Astrocyte (in vitro differentiated cells and primary cell): ENCODE data around the gene GALNT6. TPM values are rescaled to one million over a fixed set of nuclear protein-coding genes. Genes with fewer than 3 reads are reported as not detected.
A peak's percentile ranks its signal among the peaks of the same experiment; 100 is the strongest.

Experiments used
- DNase-seq: peaks from one replicate; pipeline ENCODE4 v3.0.0-alpha.2; 2010; ENCODE audit warnings: low read depth
- FAIRE-seq: peaks from 2 replicates; lab custom pipeline; 2011; peaks lifted over from hg19 to GRCh38; lab: Jason Lieb, UNC
- H2AFZ ChIP-seq: 2 replicates; pipeline ENCODE4 v1.6.0; 2012; ENCODE audit warnings: low read depth, low read length, inconsistent platforms
- H3K27ac ChIP-seq: 2 replicates; pipeline ENCODE4 v1.5.1; 2011; ENCODE audit warnings: low read depth, low read length, inconsistent platforms
- H3K27me3 ChIP-seq: 2 replicates; pipeline ENCODE4 v1.6.0; 2011; ENCODE audit warnings: low read length, inconsistent platforms; ENCODE audit not compliant: insufficient read depth
- H3K36me3 ChIP-seq: 2 replicates; pipeline ENCODE4 v1.5.1; 2011; ENCODE audit warnings: low read length, inconsistent platforms; ENCODE audit not compliant: insufficient read depth
- H3K4me1 ChIP-seq: 2 replicates; pipeline ENCODE4 v1.5.1; 2011; ENCODE audit warnings: low read length, inconsistent platforms; ENCODE audit not compliant: insufficient read depth
- H3K4me2 ChIP-seq: 2 replicates; pipeline ENCODE4 v1.6.0; 2012; ENCODE audit warnings: low read length, inconsistent platforms
- H3K4me3 ChIP-seq: 2 replicates; pipeline ENCODE4 v1.5.1; 2011; ENCODE audit warnings: low read depth, mild to moderate bottlenecking, low read length, inconsistent platforms; ENCODE audit not compliant: insufficient read depth
- H3K79me2 ChIP-seq: 2 replicates; pipeline ENCODE4 v1.6.0; 2012; ENCODE audit warnings: mild to moderate bottlenecking, low read length, inconsistent platforms; ENCODE audit not compliant: insufficient read depth
- H3K9ac ChIP-seq: 2 replicates; pipeline ENCODE4 v1.6.0; 2012; ENCODE audit warnings: mild to moderate bottlenecking, low read length, inconsistent platforms
- H3K9me3 ChIP-seq: 2 replicates; pipeline ENCODE4 v1.5.1; 2012; ENCODE audit warnings: low read depth, mild to moderate bottlenecking, low read length, inconsistent platforms; ENCODE audit not compliant: insufficient read depth
- H4K20me1 ChIP-seq: 2 replicates; pipeline ENCODE4 v1.6.0; 2012; ENCODE audit warnings: low read length, inconsistent platforms; ENCODE audit not compliant: insufficient read depth
- H3K27ac Mint-ChIP-seq: one replicate; pipeline ENCODE4 v1.8.0; 2021; ENCODE audit warnings: mild to moderate bottlenecking, mixed read lengths; ENCODE audit not compliant: unreplicated experiment
- H3K27me3 Mint-ChIP-seq: one replicate; pipeline ENCODE4 v1.8.0; 2021; ENCODE audit warnings: low read depth, mixed read lengths; ENCODE audit not compliant: unreplicated experiment
- H3K36me3 Mint-ChIP-seq: one replicate; pipeline ENCODE4 v1.8.0; 2021; ENCODE audit warnings: low read depth, mixed read lengths; ENCODE audit not compliant: unreplicated experiment
- H3K4me1 Mint-ChIP-seq: one replicate; pipeline ENCODE4 v1.8.0; 2021; ENCODE audit warnings: low read depth, mixed read lengths; ENCODE audit not compliant: unreplicated experiment
- H3K4me3 Mint-ChIP-seq: one replicate; pipeline ENCODE4 v1.8.0; 2021; ENCODE audit warnings: mild to moderate bottlenecking, moderate library complexity, mixed read lengths; ENCODE audit not compliant: unreplicated experiment
- H3K9me3 Mint-ChIP-seq: one replicate; pipeline ENCODE4 v1.8.0; 2021; ENCODE audit warnings: mild to moderate bottlenecking, mixed read lengths; ENCODE audit not compliant: unreplicated experiment
- EZH2 ChIP-seq: IDR thresholded peaks from 2 replicates; pipeline ENCODE4 v1.6.1; 2012; ENCODE audit warnings: mild to moderate bottlenecking, low read length, inconsistent platforms; ENCODE audit not compliant: insufficient read depth
- total RNA-seq: library from RNA; stranded (reverse); gene quantifications from 2 replicates; pipeline ENCODE4 v1.2.1, GENCODE V29; 2021
- TF ChIP-seq, protein P1 (sequence below): IDR thresholded peaks from 2 replicates; pipeline ENCODE4 v1.5.1; 2011; ENCODE audit warnings: low read depth, mild to moderate bottlenecking, inconsistent platforms, low read length, moderate library complexity; ENCODE audit not compliant: insufficient read depth

Gene GALNT6
- total RNA-seq, 1 donor from 2014 or later: 13.8 TPM

DNA sequence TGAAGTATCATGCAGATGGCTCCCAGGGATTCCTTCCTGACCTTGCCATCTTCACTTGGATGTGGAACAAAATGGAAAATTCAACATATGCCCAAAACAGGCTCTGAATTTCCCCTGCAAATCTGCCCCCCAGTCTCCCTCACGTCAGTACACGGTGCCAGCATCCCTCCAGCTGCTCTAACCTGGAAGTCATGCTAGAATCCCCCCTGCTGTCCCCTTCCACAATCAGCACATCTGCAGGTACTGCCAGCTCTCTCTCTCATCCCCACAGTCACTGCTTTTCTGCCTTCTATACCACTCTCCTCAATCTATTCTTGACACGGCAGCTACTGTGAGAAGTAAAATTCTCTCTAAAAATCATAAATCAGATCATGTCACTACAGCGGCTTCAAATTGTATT is 21.6 kb downstream of the GALNT6 start:
- DNase-seq (no peak), FAIRE-seq (no peak)
- Mint-ChIP-seq H3K36me3 (peaks cover 8% of the 10 kb centered on the region), H3K27ac (peak overlapping the region; percentile 42), H3K4me1 (peaks cover 39% of the 10 kb centered on the region), H3K4me3 (no peak overlapping the region), H3K9me3 (no peaks in the 10 kb centered on the region), H3K27me3 (peaks cover 3% of the 10 kb centered on the region)
- H3K4me1 ChIP-seq: peaks cover 32% of the 10 kb centered on the region
- TF ChIP-seq, protein P1, sequence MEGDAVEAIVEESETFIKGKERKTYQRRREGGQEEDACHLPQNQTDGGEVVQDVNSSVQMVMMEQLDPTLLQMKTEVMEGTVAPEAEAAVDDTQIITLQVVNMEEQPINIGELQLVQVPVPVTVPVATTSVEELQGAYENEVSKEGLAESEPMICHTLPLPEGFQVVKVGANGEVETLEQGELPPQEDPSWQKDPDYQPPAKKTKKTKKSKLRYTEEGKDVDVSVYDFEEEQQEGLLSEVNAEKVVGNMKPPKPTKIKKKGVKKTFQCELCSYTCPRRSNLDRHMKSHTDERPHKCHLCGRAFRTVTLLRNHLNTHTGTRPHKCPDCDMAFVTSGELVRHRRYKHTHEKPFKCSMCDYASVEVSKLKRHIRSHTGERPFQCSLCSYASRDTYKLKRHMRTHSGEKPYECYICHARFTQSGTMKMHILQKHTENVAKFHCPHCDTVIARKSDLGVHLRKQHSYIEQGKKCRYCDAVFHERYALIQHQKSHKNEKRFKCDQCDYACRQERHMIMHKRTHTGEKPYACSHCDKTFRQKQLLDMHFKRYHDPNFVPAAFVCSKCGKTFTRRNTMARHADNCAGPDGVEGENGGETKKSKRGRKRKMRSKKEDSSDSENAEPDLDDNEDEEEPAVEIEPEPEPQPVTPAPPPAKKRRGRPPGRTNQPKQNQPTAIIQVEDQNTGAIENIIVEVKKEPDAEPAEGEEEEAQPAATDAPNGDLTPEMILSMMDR: no peak
- no peak for TF ChIP-seq EZH2
- no peak overlapping the region for H2AFZ ChIP-seq
- no peaks in the 10 kb centered on the region for H3K27me3 ChIP-seq
- H3K4me3 ChIP-seq: no peak overlapping the region
- H4K20me1 ChIP-seq: no peaks in the 10 kb centered on the region
- no peak overlapping the region for H3K27ac ChIP-seq
- no peaks in the 10 kb centered on the region for H3K9me3 ChIP-seq
- peak overlapping the region; percentile 8 for H3K9ac ChIP-seq
- H3K36me3 ChIP-seq: no peaks in the 10 kb centered on the region
- no peaks in the 10 kb centered on the region for H3K79me2 ChIP-seq
- peak overlapping the region; percentile 59 for H3K4me2 ChIP-seq

DNA sequence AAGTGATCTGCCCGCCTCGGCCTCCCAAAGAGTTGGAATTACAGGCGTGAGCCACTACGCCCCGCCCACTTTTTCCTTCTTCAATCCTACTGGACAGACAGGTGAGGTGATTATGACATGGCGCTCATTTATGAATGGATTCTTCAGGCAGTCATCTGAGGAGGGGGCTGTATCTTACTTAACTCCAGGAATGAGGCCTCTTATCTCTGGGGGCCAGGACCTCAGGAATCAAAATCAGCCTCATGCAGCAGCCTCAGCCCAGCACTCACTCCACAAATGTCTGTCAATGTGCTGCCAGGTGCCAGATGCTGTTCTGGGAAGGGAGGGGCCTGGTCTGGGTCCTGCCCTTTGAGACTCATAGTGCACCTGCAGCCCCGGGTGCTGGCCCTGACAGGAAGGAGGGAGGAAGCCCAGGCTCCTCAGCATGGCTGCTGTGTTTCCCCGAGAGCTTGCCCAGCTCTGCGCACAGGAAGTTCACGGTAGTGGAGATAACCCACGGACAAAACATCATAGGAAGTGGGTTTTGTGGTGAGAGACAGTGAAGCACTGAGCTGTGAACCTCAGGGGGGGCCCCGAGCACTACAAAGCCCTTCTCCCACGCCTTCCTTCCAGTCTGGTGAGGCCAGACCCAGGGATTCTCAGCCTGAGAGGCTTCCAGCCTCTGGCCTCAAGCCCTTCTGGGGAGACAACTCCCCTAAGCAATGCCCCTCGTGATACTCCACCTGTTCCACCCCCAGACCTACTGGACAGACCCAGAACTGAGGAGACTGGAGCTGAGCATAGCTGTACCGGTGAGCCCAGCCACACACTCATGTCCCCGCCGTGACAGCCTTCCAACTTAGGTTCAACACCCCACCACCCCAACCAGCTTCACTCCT is 22.3 kb downstream of the GALNT6 start:
- H3K27ac ChIP-seq: no peak overlapping the region
- peaks cover 30% of the 10 kb centered on the region for H3K4me1 ChIP-seq
- H3K4me2 ChIP-seq: peak overlapping the region; percentile 59
- H3K36me3 ChIP-seq: no peaks in the 10 kb centered on the region
- H3K79me2 ChIP-seq: no peaks in the 10 kb centered on the region
- peaks cover 4% of the 10 kb centered on the region for H3K27me3 Mint-ChIP-seq
- H3K36me3 Mint-ChIP-seq: peaks cover 8% of the 10 kb centered on the region
- FAIRE-seq (no peak), DNase-seq (peak; percentile 84)
- no peak overlapping the region for H3K4me3 Mint-ChIP-seq
- peaks cover 36% of the 10 kb centered on the region for H3K4me1 Mint-ChIP-seq
- H3K9ac ChIP-seq: peak overlapping the region; percentile 8
- TF ChIP-seq, protein P1: no peak
- TF ChIP-seq EZH2: no peak
- H3K27me3 ChIP-seq: no peaks in the 10 kb centered on the region
- H3K9me3 ChIP-seq: no peaks in the 10 kb centered on the region
- H4K20me1 ChIP-seq: no peaks in the 10 kb centered on the region
- no peak overlapping the region for H3K4me3 ChIP-seq
- H2AFZ ChIP-seq: no peak overlapping the region
- H3K9me3 Mint-ChIP-seq: no peaks in the 10 kb centered on the region
- H3K27ac Mint-ChIP-seq: peak overlapping the region; percentile 42

DNA sequence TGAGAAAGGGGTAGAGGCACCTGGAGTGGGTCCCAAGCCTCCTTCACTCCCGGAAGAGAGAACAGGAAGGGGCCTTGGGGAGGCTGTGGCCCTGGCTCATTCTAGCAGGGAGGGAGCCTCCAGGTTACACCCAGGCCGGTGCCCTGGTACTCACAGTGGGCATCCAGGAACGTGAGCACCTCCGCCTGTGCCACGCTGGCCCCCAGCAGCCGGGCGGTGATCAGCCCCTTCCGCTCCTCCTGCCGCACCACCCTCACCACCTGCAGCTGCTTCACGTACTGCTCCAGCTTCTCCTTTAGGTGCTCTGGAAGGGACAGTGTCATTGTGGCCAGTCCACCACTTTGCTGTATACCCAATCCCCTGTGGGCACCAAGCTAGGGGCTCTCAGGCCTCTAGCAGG is 25.9 kb downstream of the GALNT6 start:
- no peak for FAIRE-seq
- Mint-ChIP-seq H3K27me3 (peaks cover 12% of the 10 kb centered on the region), H3K4me1 (peaks cover 15% of the 10 kb centered on the region), H3K36me3 (peaks cover 6% of the 10 kb centered on the region), H3K9me3 (no peaks in the 10 kb centered on the region), H3K27ac (no peak overlapping the region), H3K4me3 (no peak overlapping the region)
- H3K4me3 ChIP-seq: no peak overlapping the region
- peaks cover 15% of the 10 kb centered on the region for H3K4me1 ChIP-seq
- no peak for DNase-seq
- H3K27me3 ChIP-seq: peaks cover 2% of the 10 kb centered on the region
- no peak overlapping the region for H3K9ac ChIP-seq
- no peak overlapping the region for H2AFZ ChIP-seq
- H3K9me3 ChIP-seq: no peaks in the 10 kb centered on the region
- no peaks in the 10 kb centered on the region for H3K79me2 ChIP-seq
- TF ChIP-seq, protein P1: no peak
- no peak for TF ChIP-seq EZH2
- H3K36me3 ChIP-seq: no peaks in the 10 kb centered on the region
- no peak overlapping the region for H3K4me2 ChIP-seq
- no peaks in the 10 kb centered on the region for H4K20me1 ChIP-seq
- no peak overlapping the region for H3K27ac ChIP-seq
